22Rv1 (cell line): ENCODE data around the gene DDR2.

ENCODE experiments used
- ZFX ChIP-seq: fragments of 450-650 bp; IDR thresholded peaks from 2 replicates; pipeline ENCODE4 v1.6.1; 2017; ENCODE audit warnings: antibody characterized with exemption, borderline replicate concordance
- TF ChIP-seq, protein P1 (sequence below): fragments of 450-650 bp; IDR thresholded peaks from 2 replicates; pipeline ENCODE4 v1.5.1; 2017; ENCODE audit warnings: mild to moderate bottlenecking

DNA sequence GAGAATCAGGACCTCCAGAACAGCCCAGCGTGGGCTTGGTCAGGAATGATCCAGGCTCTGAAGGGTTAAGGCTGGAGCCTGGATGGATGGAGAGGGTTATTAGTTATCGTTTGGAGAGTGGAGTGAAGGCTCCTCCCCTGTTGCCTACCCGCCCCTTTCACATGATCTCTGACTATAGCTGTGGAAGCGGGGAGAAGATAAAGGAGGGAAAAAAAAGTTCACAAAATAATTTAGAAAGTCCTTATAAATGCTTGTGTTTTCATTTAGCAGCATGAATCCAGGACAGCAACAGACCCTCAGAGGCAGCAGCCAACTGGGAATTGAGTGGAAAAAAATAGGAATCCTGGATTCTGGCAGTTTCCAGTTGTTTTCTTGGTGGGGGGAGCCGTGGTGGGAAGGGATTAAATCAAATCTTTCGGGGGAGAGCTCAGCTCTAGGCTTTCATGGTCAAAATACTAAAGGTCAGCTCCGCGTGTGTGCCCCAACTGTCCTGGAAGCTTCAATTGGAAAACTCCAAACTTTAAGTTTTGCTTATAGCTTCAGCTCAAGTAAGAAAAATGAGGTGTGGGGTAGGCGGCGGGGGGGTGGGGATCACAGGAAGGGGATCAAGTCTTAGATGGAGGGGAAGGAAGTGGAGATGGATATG is 595 bp upstream of the DDR2 start:
- TF ChIP-seq, protein P1, sequence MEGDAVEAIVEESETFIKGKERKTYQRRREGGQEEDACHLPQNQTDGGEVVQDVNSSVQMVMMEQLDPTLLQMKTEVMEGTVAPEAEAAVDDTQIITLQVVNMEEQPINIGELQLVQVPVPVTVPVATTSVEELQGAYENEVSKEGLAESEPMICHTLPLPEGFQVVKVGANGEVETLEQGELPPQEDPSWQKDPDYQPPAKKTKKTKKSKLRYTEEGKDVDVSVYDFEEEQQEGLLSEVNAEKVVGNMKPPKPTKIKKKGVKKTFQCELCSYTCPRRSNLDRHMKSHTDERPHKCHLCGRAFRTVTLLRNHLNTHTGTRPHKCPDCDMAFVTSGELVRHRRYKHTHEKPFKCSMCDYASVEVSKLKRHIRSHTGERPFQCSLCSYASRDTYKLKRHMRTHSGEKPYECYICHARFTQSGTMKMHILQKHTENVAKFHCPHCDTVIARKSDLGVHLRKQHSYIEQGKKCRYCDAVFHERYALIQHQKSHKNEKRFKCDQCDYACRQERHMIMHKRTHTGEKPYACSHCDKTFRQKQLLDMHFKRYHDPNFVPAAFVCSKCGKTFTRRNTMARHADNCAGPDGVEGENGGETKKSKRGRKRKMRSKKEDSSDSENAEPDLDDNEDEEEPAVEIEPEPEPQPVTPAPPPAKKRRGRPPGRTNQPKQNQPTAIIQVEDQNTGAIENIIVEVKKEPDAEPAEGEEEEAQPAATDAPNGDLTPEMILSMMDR = no peak
- no peak for TF ChIP-seq ZFX
